A549 (cell line): ENCODE measurements around the gene DIS3L2. TPM values are rescaled to one million over a fixed set of nuclear protein-coding genes. Genes with fewer than 3 reads are reported as not detected.

Experiments
- ATAC-seq, 2 experiments: fragments of 200-7000 bp in 1 of 2; fragments of >200 bp in 1 of 2; cut with Nextera tagmentation in 1 of 2; cut with Tn5 transposase in 1 of 2; 3 replicates each; pipeline versions ENCODE4 v1.8.0 to v1.9.1; 2018 to 2020; ENCODE audit warnings: mild to moderate bottlenecking in 1 of 2, moderate library complexity in 1 of 2
- CTCF ChIA-PET: fragments of 300-600 bp; sonication (Branson Sonifier 250); formaldehyde crosslinking; extraction: SDS; loops from one replicate; lab custom pipeline; 2021; ENCODE audit warnings: antibody characterized with exemption, inconsistent platforms; lab: Yijun Ruan, JAX
- POLR2A ChIA-PET: fragments of 350-600 bp; formaldehyde crosslinking; extraction: SDS; loops from one replicate; lab custom pipeline; 2021; ENCODE audit warnings: antibody characterized with exemption, inconsistent platforms; lab: Yijun Ruan, JAX
- DNase-seq, 2 experiments: peaks; one replicate each; pipeline versions ENCODE4 v3.0.0 to v3.0.0-alpha.2; 2011 to 2016; ENCODE audit warnings: low read depth in 1 of 2, low spot score in 1 of 2
- FAIRE-seq: peaks from 2 replicates; lab custom pipeline; 2011; peaks lifted over from hg19 to GRCh38; lab: Jason Lieb, UNC
- H3K27ac ChIP-seq, 2 experiments: fragments of >200 bp; sonication (Bioruptor Twin); formaldehyde crosslinking; 3 replicates each; pipeline ENCODE4 v1.5.1; 2016 to 2017
- H3K4me1 ChIP-seq: fragments of >200 bp; sonication (Bioruptor Twin); formaldehyde crosslinking; 3 replicates; pipeline ENCODE4 v1.6.1; 2016
- H3K4me2 ChIP-seq: fragments of >200 bp; sonication (Bioruptor Twin); formaldehyde crosslinking; 3 replicates; pipeline ENCODE4 v1.6.1; 2016
- H3K4me3 ChIP-seq: fragments of >200 bp; sonication (Bioruptor Twin); formaldehyde crosslinking; 3 replicates; pipeline ENCODE4 v1.5.1; 2016
- H3K9me3 ChIP-seq: fragments of >200 bp; sonication (Bioruptor Twin); formaldehyde crosslinking; 3 replicates; pipeline ENCODE4 v1.6.1; 2016
- BHLHE40 ChIP-seq: IDR thresholded peaks from 2 replicates; pipeline ENCODE4 v1.6.1; 2012; ENCODE audit warnings: low read depth, low read length, inconsistent platforms
- CEBPB ChIP-seq, 2 experiments: fragments of >200 bp in 1 of 2; sonication (Bioruptor Twin) in 1 of 2; formaldehyde crosslinking in 1 of 2; IDR thresholded peaks; 2 replicates each; pipeline ENCODE4 v1.6.1; 2012 to 2016
- CHD4 ChIP-seq: fragments of 200-600 bp; sonication (generic); IDR thresholded peaks from 2 replicates; pipeline ENCODE4 v1.6.1; 2016; ENCODE audit warnings: antibody characterized with exemption, mild to moderate bottlenecking, borderline replicate concordance
- EP300 ChIP-seq, 2 experiments: fragments of >200 bp; sonication (Bioruptor Twin); formaldehyde crosslinking; IDR thresholded peaks; 2 replicates in 1 of 2; 3 replicates in 1 of 2; pipeline ENCODE4 v1.6.1; 2016 to 2017
- FOSL2 ChIP-seq, 2 experiments: fragments of 450-650 bp in 1 of 2; fragments of >200 bp in 1 of 2; sonication (Bioruptor Twin) in 1 of 2; formaldehyde crosslinking; IDR thresholded peaks; 2 replicates each; pipeline versions ENCODE4 v1.5.0 to v1.6.1; 2016 to 2020; ENCODE audit warnings: mild to moderate bottlenecking in 1 of 2, moderate library complexity in 1 of 2
- GATA3 ChIP-seq: IDR thresholded peaks from 2 replicates; pipeline ENCODE4 v1.6.1; 2012; ENCODE audit warnings: borderline replicate concordance
- HDAC2 ChIP-seq: fragments of 200-600 bp; sonication (generic); IDR thresholded peaks from 2 replicates; pipeline ENCODE4 v1.6.1; 2016
- HEYL ChIP-seq: fragments of 250-450 bp; sonication (Bioruptor Pico); IDR thresholded peaks from 2 replicates; pipeline ENCODE4 v1.8.0; 2021; ENCODE audit warnings: mild to moderate bottlenecking, moderate library complexity
- HOXA7 ChIP-seq: fragments of 250-450 bp; sonication (Bioruptor Pico); IDR thresholded peaks from 2 replicates; pipeline ENCODE4 v1.5.0; 2020; ENCODE audit warnings: mild to moderate bottlenecking, moderate library complexity
- HOXB13 ChIP-seq: fragments of 250-450 bp; sonication (Bioruptor Pico); IDR thresholded peaks from 2 replicates; pipeline ENCODE4 v1.5.0; 2020; ENCODE audit warnings: low read depth, mild to moderate bottlenecking, moderate library complexity
- HOXB5 ChIP-seq: fragments of 250-450 bp; sonication (Bioruptor Pico); IDR thresholded peaks from 2 replicates; pipeline ENCODE4 v1.5.0; 2020; ENCODE audit warnings: mild to moderate bottlenecking, moderate library complexity
- KDM1A ChIP-seq: fragments of 200-600 bp; sonication (generic); IDR thresholded peaks from 2 replicates; pipeline ENCODE4 v1.6.1; 2016; ENCODE audit warnings: low read depth, mild to moderate bottlenecking
- KDM5A ChIP-seq: fragments of 200-600 bp; sonication (generic); IDR thresholded peaks from 2 replicates; pipeline ENCODE4 v1.6.1; 2016; ENCODE audit warnings: antibody characterized with exemption, mild to moderate bottlenecking
- MAFK ChIP-seq: fragments of 450-650 bp; IDR thresholded peaks from 2 replicates; pipeline ENCODE4 v1.6.1; 2014; ENCODE audit not compliant: partially characterized antibody
- MAZ ChIP-seq: fragments of 150-350 bp; IDR thresholded peaks from 2 replicates; pipeline ENCODE4 v1.6.1; 2014; ENCODE audit warnings: antibody characterized with exemption, low read depth, low read length, borderline replicate concordance
- PHF8 ChIP-seq: fragments of 200-600 bp; sonication (generic); IDR thresholded peaks from 2 replicates; pipeline ENCODE4 v1.6.1; 2016; ENCODE audit warnings: low read depth, mild to moderate bottlenecking, antibody characterized with exemption, moderate library complexity, borderline replicate concordance
- POLR2A ChIP-seq: IDR thresholded peaks from 2 replicates; pipeline ENCODE4 v1.6.1; 2012; ENCODE audit warnings: mild to moderate bottlenecking, low read length
- POLR2AphosphoS2 ChIP-seq: conservative IDR thresholded peaks from 2 replicates; pipeline ENCODE4 v1.6.1; 2012; ENCODE audit warnings: low read length, improper control_type of control experiment, inconsistent platforms
- RARB ChIP-seq: fragments of 250-450 bp; sonication (Bioruptor Pico); IDR thresholded peaks from 2 replicates; pipeline ENCODE4 v1.8.0; 2021; ENCODE audit warnings: mild to moderate bottlenecking, moderate library complexity
- RFX5 ChIP-seq: fragments of 450-650 bp; IDR thresholded peaks from 2 replicates; pipeline ENCODE4 v1.7.1; 2014; ENCODE audit warnings: antibody characterized with exemption, mild to moderate bottlenecking, moderate library complexity
- SMC3 ChIP-seq: fragments of >200 bp; sonication (Bioruptor Twin); formaldehyde crosslinking; IDR thresholded peaks from 3 replicates; pipeline ENCODE4 v1.6.1; 2018; ENCODE audit warnings: inconsistent platforms
- SREBF2 ChIP-seq: fragments of 450-650 bp; IDR thresholded peaks from 2 replicates; pipeline ENCODE4 v1.6.1; 2014; ENCODE audit warnings: mild to moderate bottlenecking, moderate library complexity
- TFCP2L1 ChIP-seq: fragments of 250-450 bp; sonication (Bioruptor Pico); IDR thresholded peaks from 2 replicates; pipeline ENCODE4 v1.5.0; 2021; ENCODE audit warnings: mild to moderate bottlenecking
- TP53 ChIP-seq: fragments of 250-450 bp; sonication (Bioruptor Pico); IDR thresholded peaks from 2 replicates; pipeline ENCODE4 v1.5.0; 2021; ENCODE audit warnings: mild to moderate bottlenecking, moderate library complexity
- ZFP36 ChIP-seq: fragments of 450-650 bp; IDR thresholded peaks from 2 replicates; pipeline ENCODE4 v1.6.1; 2014; ENCODE audit warnings: borderline replicate concordance; ENCODE audit not compliant: partially characterized antibody
- WGBS: methylation state at CpG from one replicate; pipeline ENCODE4 v1.1.6; 2017; ENCODE audit errors: missing lambda C conversion rate; 5-methylcytosine and 5-hydroxymethylcytosine counted together
- polyA plus RNA-seq, 4 experiments: library from polyadenylated mRNA; depleted of rRNA in 3 of 4; stranded (reverse); fragments of >200 nt; fragmentation: RNase III in 1 of 4; extraction: RNeasy Plus Mini Kit Qiagen cat#74134 plus additional on column Dnase treatment in 1 of 4; gene quantifications; 2 replicates in 3 of 4; 3 replicates in 1 of 4; pipeline ENCODE4 v1.2.3, GENCODE V29; 2011 to 2017
- TF ChIP-seq, protein P1 (sequence below): IDR thresholded peaks from 2 replicates; pipeline ENCODE4 v1.6.1; 2012; ENCODE audit warnings: low read depth, borderline replicate concordance
- TF ChIP-seq, protein P2 (sequence below): IDR thresholded peaks from 2 replicates; pipeline ENCODE4 v1.6.1; 2012
- TF ChIP-seq, protein P3 (sequence below): fragments of 200-600 bp; sonication (generic); IDR thresholded peaks from 2 replicates; pipeline ENCODE4 v1.6.1; 2016; ENCODE audit warnings: antibody characterized with exemption, mild to moderate bottlenecking, moderate library complexity
- TF ChIP-seq, protein P4 (sequence below): fragments of >200 bp; sonication (Bioruptor Twin); formaldehyde crosslinking; IDR thresholded peaks from 2 replicates; pipeline ENCODE4 v1.6.1; 2016
- TF ChIP-seq, protein P5 (sequence below): fragments of 150-350 bp; IDR thresholded peaks from 2 replicates; pipeline ENCODE4 v1.6.1; 2014; ENCODE audit warnings: low read depth, mild to moderate bottlenecking, low read length
- TF ChIP-seq, protein P6 (sequence below): fragments of 450-650 bp; IDR thresholded peaks from 2 replicates; pipeline ENCODE4 v1.6.1; 2014; ENCODE audit warnings: antibody characterized with exemption
- TF ChIP-seq, protein P7 (sequence below): fragments of 250-450 bp; sonication (Bioruptor Pico); IDR thresholded peaks from 2 replicates; pipeline ENCODE4 v1.5.0; 2020; ENCODE audit warnings: low read depth, mild to moderate bottlenecking, moderate library complexity

Gene DIS3L2
- polyA plus RNA-seq, 2 of the 4 experiments (the other 2 are of a cell fraction) = 14.9 to 15.4 TPM

DNA sequence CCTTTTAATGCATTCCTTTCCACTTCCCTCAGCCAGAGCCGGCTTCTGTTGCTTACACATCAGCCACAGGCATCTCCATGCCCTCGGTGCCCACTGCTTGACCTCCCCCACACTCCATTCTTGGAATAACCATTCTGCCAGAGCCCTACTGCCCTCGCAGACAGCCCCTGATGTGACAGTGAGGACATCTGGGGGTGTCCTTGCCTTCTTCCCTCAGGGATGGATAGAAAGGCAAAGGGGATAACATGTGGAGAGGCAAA is 28.9 kb upstream of the DIS3L2 start:
- WGBS = 56% methylated on average over 2 of the region's 3 CpGs
- CTCF ChIA-PET = interaction anchor here (1.5 to 1.7 kb wide), 2 partner anchors 208 to 502 kb away, joined by 3 read pairs; no protein-coding TSS in a partner anchor
- no peak for ATAC-seq

DNA sequence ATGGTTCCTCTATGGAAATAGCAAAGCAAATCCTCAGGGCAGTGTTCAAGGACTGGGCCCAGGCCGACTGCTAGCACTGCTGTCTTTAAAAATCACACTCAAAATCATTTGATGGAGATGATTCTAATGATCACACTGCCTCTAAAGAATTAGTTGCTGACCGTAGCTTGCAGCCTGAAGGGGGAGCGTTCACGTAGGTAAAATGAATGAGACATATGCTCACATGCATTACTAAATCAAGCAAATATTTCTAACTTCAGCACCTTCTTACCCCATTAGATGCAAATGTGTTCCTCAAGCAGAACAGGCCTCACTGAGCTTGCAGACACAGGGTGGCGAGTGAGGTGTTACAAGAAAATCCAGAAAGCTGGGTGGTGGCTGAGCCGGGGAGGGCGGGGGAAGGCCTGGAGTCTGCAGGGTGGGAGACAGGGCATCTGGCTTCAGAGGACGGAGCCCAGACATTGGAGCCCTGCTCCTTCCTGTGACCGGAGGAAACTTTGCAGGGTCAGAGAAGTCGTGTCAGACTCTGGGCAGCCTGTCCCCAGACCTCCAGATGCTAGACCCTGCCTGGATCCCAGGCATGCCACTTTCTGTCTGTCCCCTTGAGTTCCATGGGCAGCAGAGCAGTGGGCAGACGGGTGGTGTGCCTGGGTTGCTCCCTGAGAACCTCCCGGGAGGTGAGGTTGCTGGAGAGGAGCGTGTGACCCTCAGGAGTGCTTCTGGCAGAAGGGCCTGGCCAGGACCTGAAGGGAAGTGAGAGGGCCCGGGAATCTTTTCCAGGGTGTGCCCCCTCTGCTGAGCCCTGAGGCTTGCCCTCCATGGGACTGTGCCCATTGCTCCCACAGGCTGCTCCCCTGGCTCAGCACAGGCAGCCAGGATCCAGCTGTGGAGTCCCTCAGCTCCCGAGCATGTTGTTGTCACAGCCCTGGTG is 28.3 kb upstream of the DIS3L2 start:
- DNase-seq (no peak), ATAC-seq (no peak), FAIRE-seq (no peak)
- Histone ChIP-seq H3K4me1 (no peaks in the 10 kb centered on the region), H3K27ac (no peak overlapping the region), H3K9me3 (no peaks in the 10 kb centered on the region), H3K4me2 (no peak overlapping the region), H3K4me3 (no peak overlapping the region)
- WGBS = 73% methylated on average over 12 of the region's 15 CpGs
- ChIA-PET POLR2A (no interaction called here), CTCF (interaction anchor here (0.6 to 2.4 kb wide), 5 partner anchors 8 to 394 kb away, joined by 3 to 12 read pairs (median 3); partner anchors contain the start of gene NPPC)
- TF ChIP-seq MAFK = no peak
- no peak for TF ChIP-seq RARB
- TF ChIP-seq EP300 (IDR thresholded peaks at IDR 0.05) = no peak
- TF ChIP-seq POLR2AphosphoS2 = no peak
- no peak for TF ChIP-seq KDM1A
- TF ChIP-seq CHD4 = no peak
- no peak for TF ChIP-seq CEBPB (IDR thresholded peaks at IDR 0.05)
- TF ChIP-seq HOXB5 (CRISPR knock-in tag) = no peak
- TF ChIP-seq, protein P1, sequence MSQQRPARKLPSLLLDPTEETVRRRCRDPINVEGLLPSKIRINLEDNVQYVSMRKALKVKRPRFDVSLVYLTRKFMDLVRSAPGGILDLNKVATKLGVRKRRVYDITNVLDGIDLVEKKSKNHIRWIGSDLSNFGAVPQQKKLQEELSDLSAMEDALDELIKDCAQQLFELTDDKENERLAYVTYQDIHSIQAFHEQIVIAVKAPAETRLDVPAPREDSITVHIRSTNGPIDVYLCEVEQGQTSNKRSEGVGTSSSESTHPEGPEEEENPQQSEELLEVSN = no peak
- TF ChIP-seq, protein P2, sequence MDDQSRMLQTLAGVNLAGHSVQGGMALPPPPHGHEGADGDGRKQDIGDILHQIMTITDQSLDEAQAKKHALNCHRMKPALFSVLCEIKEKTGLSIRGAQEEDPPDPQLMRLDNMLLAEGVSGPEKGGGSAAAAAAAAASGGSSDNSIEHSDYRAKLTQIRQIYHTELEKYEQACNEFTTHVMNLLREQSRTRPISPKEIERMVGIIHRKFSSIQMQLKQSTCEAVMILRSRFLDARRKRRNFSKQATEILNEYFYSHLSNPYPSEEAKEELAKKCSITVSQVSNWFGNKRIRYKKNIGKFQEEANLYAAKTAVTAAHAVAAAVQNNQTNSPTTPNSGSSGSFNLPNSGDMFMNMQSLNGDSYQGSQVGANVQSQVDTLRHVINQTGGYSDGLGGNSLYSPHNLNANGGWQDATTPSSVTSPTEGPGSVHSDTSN = no peak
- TF ChIP-seq, protein P3, sequence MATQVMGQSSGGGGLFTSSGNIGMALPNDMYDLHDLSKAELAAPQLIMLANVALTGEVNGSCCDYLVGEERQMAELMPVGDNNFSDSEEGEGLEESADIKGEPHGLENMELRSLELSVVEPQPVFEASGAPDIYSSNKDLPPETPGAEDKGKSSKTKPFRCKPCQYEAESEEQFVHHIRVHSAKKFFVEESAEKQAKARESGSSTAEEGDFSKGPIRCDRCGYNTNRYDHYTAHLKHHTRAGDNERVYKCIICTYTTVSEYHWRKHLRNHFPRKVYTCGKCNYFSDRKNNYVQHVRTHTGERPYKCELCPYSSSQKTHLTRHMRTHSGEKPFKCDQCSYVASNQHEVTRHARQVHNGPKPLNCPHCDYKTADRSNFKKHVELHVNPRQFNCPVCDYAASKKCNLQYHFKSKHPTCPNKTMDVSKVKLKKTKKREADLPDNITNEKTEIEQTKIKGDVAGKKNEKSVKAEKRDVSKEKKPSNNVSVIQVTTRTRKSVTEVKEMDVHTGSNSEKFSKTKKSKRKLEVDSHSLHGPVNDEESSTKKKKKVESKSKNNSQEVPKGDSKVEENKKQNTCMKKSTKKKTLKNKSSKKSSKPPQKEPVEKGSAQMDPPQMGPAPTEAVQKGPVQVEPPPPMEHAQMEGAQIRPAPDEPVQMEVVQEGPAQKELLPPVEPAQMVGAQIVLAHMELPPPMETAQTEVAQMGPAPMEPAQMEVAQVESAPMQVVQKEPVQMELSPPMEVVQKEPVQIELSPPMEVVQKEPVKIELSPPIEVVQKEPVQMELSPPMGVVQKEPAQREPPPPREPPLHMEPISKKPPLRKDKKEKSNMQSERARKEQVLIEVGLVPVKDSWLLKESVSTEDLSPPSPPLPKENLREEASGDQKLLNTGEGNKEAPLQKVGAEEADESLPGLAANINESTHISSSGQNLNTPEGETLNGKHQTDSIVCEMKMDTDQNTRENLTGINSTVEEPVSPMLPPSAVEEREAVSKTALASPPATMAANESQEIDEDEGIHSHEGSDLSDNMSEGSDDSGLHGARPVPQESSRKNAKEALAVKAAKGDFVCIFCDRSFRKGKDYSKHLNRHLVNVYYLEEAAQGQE = no peak
- no peak for TF ChIP-seq TFCP2L1 (CRISPR knock-in tag)
- TF ChIP-seq, protein P4, sequence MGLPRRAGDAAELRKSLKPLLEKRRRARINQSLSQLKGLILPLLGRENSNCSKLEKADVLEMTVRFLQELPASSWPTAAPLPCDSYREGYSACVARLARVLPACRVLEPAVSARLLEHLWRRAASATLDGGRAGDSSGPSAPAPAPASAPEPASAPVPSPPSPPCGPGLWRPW = no peak
- TF ChIP-seq HEYL (CRISPR knock-in tag) = no peak
- TF ChIP-seq FOSL2 (IDR thresholded peaks at IDR 0.05) = no peak
- no peak for TF ChIP-seq FOSL2 (CRISPR knock-in tag; IDR thresholded peaks at IDR 0.05)
- no peak for TF ChIP-seq PHF8
- no peak for TF ChIP-seq SREBF2
- TF ChIP-seq POLR2A = no peak
- TF ChIP-seq GATA3 = no peak

More for the DNA sequence above, 28.9 kb upstream of the DIS3L2 start:
- no peaks in the 10 kb centered on the region for H3K4me1 ChIP-seq
- no peak overlapping the region for H3K27ac ChIP-seq
- H3K9me3 ChIP-seq = no peaks in the 10 kb centered on the region
- no peak for DNase-seq
- no peak for TF ChIP-seq HEYL (CRISPR knock-in tag)
- TF ChIP-seq, protein P5, sequence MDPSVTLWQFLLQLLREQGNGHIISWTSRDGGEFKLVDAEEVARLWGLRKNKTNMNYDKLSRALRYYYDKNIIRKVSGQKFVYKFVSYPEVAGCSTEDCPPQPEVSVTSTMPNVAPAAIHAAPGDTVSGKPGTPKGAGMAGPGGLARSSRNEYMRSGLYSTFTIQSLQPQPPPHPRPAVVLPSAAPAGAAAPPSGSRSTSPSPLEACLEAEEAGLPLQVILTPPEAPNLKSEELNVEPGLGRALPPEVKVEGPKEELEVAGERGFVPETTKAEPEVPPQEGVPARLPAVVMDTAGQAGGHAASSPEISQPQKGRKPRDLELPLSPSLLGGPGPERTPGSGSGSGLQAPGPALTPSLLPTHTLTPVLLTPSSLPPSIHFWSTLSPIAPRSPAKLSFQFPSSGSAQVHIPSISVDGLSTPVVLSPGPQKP = no peak
- TF ChIP-seq KDM1A = no peak
- TF ChIP-seq MAZ = no peak
- no peak for TF ChIP-seq ZFP36
- TF ChIP-seq, protein P6, sequence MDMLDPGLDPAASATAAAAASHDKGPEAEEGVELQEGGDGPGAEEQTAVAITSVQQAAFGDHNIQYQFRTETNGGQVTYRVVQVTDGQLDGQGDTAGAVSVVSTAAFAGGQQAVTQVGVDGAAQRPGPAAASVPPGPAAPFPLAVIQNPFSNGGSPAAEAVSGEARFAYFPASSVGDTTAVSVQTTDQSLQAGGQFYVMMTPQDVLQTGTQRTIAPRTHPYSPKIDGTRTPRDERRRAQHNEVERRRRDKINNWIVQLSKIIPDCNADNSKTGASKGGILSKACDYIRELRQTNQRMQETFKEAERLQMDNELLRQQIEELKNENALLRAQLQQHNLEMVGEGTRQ = no peak
- no peak for TF ChIP-seq TP53 (CRISPR knock-in tag)
- no peak for TF ChIP-seq SMC3
- TF ChIP-seq MAFK = no peak
- no peak for TF ChIP-seq EP300 (IDR thresholded peaks at IDR 0.05)
- no peak for TF ChIP-seq KDM5A
- no peak for TF ChIP-seq HDAC2
- TF ChIP-seq HOXB13 = no peak
- TF ChIP-seq HOXA7 (CRISPR knock-in tag) = no peak
- TF ChIP-seq PHF8 = no peak
- no peak for TF ChIP-seq RFX5
- TF ChIP-seq BHLHE40 = no peak
- TF ChIP-seq, protein P7, sequence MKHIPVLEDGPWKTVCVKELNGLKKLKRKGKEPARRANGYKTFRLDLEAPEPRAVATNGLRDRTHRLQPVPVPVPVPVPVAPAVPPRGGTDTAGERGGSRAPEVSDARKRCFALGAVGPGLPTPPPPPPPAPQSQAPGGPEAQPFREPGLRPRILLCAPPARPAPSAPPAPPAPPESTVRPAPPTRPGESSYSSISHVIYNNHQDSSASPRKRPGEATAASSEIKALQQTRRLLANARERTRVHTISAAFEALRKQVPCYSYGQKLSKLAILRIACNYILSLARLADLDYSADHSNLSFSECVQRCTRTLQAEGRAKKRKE (CRISPR knock-in tag) = no peak
- POLR2A ChIA-PET = no interaction called here
- FAIRE-seq = no peak
- no peak overlapping the region for H3K4me2 ChIP-seq
- no peak overlapping the region for H3K4me3 ChIP-seq
